Adrenal gland (tissue), 12 donors: ENCODE data around the gene OSBPL6. TPM values are rescaled to one million over a fixed set of nuclear protein-coding genes. Genes with fewer than 3 reads are reported as not detected.

ENCODE experiments used
- DNase-seq, 7 donors: peaks; one replicate each; pipeline ENCODE4 v3.0.0-alpha.2; 2019 to 2020
- H3K27ac ChIP-seq, 5 donors: fragments of 200-600 bp; sonication (generic) in 4 of 5; 1 replicate in 3 of 5; 2 replicates in 2 of 5; pipeline versions ENCODE4 v1.5.1 to v1.8.0; 2016 to 2020; ENCODE audit warnings: mild to moderate bottlenecking in 1 of 5
- H3K27me3 ChIP-seq: fragments of 200-600 bp; 2 replicates; pipeline ENCODE4 v1.8.0; 2021
- H3K36me3 ChIP-seq, 2 donors: fragments of 200-600 bp; replicated peaks in 1 of 2; 1 replicate in 1 of 2; 2 replicates in 1 of 2; pipeline versions ENCODE4 v1.5.1 to v1.8.0; 2018 to 2022
- H3K4me1 ChIP-seq, 2 donors: fragments of 200-600 bp; replicated peaks in 1 of 2; 1 replicate in 1 of 2; 2 replicates in 1 of 2; pipeline versions ENCODE4 v1.5.1 to v1.8.0; 2018 to 2021
- H3K4me3 ChIP-seq, 4 donors: fragments of 200-600 bp; sonication (generic) in 3 of 4; one replicate each; pipeline ENCODE4 v1.5.1; 2016 to 2018
- H3K9me3 ChIP-seq, 3 donors: fragments of 200-600 bp; sonication (generic) in 1 of 3; replicated peaks in 1 of 3; 1 replicate in 2 of 3; 2 replicates in 1 of 3; pipeline versions ENCODE4 v1.5.1 to v1.8.0; 2016 to 2021
- POLR2A ChIP-seq, 2 donors: fragments of 450-650 bp; IDR thresholded peaks; one replicate each; pipeline ENCODE4 v1.6.1; 2017; ENCODE audit warnings: antibody characterized with exemption in 2 of 2, mild to moderate bottlenecking in 2 of 2, moderate library complexity in 1 of 2
- WGBS, 4 donors: extraction: QIAGEN DNeasy Blood & Tissue Kit in 2 of 4; methylation state at CpG; one replicate each; pipeline versions ENCODE4 v1.1.5 to v1.1.7; 2013 to 2017; 5-methylcytosine and 5-hydroxymethylcytosine counted together
- intact Hi-C, 2 donors: fragments of 100-400 bp; cut with DNase I; formaldehyde crosslinking; loops; one replicate each; pipeline versions ENCODE4 v1.14.1 to v1.15.0; 2022 to 2023
- polyA plus RNA-seq, 3 donors: library from polyadenylated mRNA; stranded (reverse); fragments of 200-250 nt in 2 of 3; fragments of 350-450 nt in 1 of 3; fragmentation: Illumina TruSeq in 1 of 3; extraction: RNeasy Lipid Tissue Mini Kit (QIAGEN cat#74804) in 1 of 3; gene quantifications; one replicate each; pipeline ENCODE4 v1.2.3, GENCODE V29; 2013 to 2014
- total RNA-seq, 9 donors: library from RNA; depleted of rRNA in 4 of 9; stranded (reverse); fragments of >200 nt in 4 of 9; fragments of 120-200 nt in 1 of 9; fragmentation: NEBNext Ultra II Directional in 1 of 9; extraction: Animal tissue kit (Norgen Biotek cat#: 25700) in 1 of 9; gene quantifications; one replicate each; pipeline versions ENCODE4 v1.1.0 to v1.2.4, GENCODE V29; 2013 to 2023
- TF ChIP-seq, protein P1 (sequence below), 6 experiments: fragments of 450-650 bp in 4 of 6; fragments of 200-600 bp in 2 of 6; sonication (generic) in 1 of 6; IDR thresholded peaks; 1 replicate in 5 of 6; 2 replicates in 1 of 6; pipeline versions ENCODE4 v1.5.1 to v1.8.0; 2016 to 2021; ENCODE audit warnings: antibody characterized with exemption in 6 of 6, mild to moderate bottlenecking in 2 of 6, moderate library complexity in 1 of 6
- donor health status: healthy with polysubstance abuse.
- donor health status: Bipolar disorder and iron deficiency.
- donor health status: DM: yes; HTN: yes; CAD: no.
- donor health status: DM: no; HTN: no; CAD: no.
- donor health status: DM: no; HTN: no; CAD: no.
- donor health status: DM: yes; HTN: yes; CAD: no.

Gene OSBPL6
- total and polyA plus RNA-seq, 12 donors = 0.16 to 12.0 (median 0.98) TPM; not detected in 1

DNA sequence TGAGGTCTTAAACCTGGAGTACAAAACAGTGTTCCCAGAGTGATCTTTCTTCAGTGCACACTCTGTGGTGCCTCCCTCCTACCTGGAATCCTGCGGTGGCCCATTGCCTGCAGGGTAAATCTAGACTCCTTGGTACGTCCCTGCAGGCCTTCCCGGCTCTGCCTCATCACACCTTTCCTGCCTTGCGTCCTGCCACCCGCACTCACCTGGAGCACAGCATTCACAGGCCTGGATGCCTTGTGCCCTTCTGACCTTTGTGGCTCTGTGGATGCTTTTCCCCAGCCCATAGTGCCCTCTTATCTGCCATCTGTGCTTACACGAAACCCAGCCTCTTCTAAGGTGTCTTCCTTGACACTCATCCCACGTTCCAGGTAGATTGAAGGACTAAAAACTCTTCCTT lies 194.0 kb downstream of the OSBPL6 start:
- WGBS, 4 donors = 85 to 92% (median 90%) methylated on average over 7 of the region's 7 CpGs
- DNase-seq = no peak
- no peak overlapping the region for H3K4me3 ChIP-seq
- no peaks in the 10 kb centered on the region for H3K9me3 ChIP-seq
- no peaks in the 10 kb centered on the region for H3K36me3 ChIP-seq
- intact Hi-C loops = no loop called here
- no peaks in the 10 kb centered on the region for H3K4me1 ChIP-seq
- H3K27me3 ChIP-seq = no peaks in the 10 kb centered on the region
- TF ChIP-seq POLR2A (IDR thresholded peaks at IDR 0.05) = no peak
- TF ChIP-seq, protein P1, sequence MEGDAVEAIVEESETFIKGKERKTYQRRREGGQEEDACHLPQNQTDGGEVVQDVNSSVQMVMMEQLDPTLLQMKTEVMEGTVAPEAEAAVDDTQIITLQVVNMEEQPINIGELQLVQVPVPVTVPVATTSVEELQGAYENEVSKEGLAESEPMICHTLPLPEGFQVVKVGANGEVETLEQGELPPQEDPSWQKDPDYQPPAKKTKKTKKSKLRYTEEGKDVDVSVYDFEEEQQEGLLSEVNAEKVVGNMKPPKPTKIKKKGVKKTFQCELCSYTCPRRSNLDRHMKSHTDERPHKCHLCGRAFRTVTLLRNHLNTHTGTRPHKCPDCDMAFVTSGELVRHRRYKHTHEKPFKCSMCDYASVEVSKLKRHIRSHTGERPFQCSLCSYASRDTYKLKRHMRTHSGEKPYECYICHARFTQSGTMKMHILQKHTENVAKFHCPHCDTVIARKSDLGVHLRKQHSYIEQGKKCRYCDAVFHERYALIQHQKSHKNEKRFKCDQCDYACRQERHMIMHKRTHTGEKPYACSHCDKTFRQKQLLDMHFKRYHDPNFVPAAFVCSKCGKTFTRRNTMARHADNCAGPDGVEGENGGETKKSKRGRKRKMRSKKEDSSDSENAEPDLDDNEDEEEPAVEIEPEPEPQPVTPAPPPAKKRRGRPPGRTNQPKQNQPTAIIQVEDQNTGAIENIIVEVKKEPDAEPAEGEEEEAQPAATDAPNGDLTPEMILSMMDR (IDR thresholded peaks at IDR 0.05) = no peak
- H3K27ac ChIP-seq = no peak overlapping the region

DNA sequence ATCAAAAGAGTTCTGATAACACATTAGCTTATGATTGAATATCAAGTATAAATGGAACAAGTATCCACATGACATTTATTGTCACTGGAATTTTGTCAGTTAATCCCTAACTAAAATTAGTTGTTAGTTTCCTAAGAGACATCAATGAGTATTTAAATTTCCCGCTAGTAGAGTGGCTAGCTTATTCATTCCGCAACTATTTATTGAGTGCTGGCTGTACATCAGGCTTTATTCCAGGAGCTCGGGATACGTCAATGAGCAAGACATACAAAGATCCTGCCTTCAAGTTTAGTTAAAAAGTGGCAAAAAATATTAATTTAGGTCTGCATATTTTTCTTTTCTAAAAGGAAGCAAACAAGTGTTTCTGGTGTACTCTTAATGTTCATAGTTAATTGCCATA lies 197.4 kb downstream of the OSBPL6 start:
- intact Hi-C loops = no loop called here
- Histone ChIP-seq H3K27ac (no peak overlapping the region), H3K4me1 (no peaks in the 10 kb centered on the region), H3K4me3 (no peak overlapping the region), H3K9me3 (no peaks in the 10 kb centered on the region), H3K36me3 (no peaks in the 10 kb centered on the region), H3K27me3 (no peaks in the 10 kb centered on the region)
- no peak for DNase-seq
- TF ChIP-seq, protein P1 (IDR thresholded peaks at IDR 0.05) = no peak
- TF ChIP-seq POLR2A (IDR thresholded peaks at IDR 0.05) = no peak
- 88 to 94% (median 93%) methylated on average over 4 of the region's 4 CpGs for WGBS, 4 donors

DNA sequence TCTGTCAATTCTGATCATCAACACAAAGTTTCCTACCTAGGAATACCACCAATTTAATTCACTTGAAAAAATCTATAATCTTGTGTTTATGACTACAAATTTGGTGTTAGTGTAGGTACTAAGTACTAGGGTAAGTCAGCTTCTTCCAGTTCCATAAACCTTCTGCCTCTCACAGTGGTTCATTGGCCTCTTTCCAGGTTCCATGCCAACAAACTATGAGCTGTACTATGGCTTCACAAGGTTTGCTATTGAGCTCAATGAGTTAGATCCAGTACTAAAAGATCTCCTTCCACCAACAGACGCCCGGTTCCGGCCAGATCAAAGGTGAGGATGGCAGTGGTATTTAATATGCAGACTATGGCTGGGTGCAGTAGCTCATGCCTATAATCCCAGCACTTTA lies 197.9 kb downstream of the OSBPL6 start:
- intact Hi-C loops = no loop called here
- Histone ChIP-seq H3K36me3 (no peaks in the 10 kb centered on the region), H3K27ac (no peak overlapping the region), H3K9me3 (no peaks in the 10 kb centered on the region), H3K4me3 (no peak overlapping the region), H3K27me3 (no peaks in the 10 kb centered on the region), H3K4me1 (no peaks in the 10 kb centered on the region)
- 71 to 91% (median 79%) methylated on average over 3 of the region's 3 CpGs for WGBS, 4 donors
- DNase-seq = peak in 1 of 7 donors; percentile 15
- TF ChIP-seq, protein P1 (IDR thresholded peaks at IDR 0.05) = no peak
- no peak for TF ChIP-seq POLR2A (IDR thresholded peaks at IDR 0.05)

DNA sequence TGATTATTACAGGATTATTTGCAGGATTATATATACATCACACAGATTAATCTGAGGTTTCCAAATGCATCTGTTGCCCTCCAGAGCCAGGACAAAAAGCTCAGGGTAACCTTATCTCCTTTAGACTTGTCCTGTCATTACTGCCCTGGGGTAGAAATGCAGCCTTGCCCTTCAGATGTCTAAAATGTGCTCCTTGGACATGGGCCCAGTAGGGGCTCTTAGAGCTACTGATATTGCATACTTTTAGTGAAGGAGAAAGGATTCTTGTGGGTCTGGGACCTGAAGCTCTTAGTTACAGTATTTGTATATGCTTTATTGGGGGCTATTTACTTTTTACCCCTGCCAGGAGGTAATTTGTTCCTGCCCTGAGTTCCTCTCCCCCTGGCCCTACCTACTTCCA lies 200.5 kb downstream of the OSBPL6 start:
- H3K36me3 ChIP-seq = no peaks in the 10 kb centered on the region
- no peaks in the 10 kb centered on the region for H3K27me3 ChIP-seq
- no peak overlapping the region for H3K4me3 ChIP-seq
- H3K27ac ChIP-seq = no peak overlapping the region
- no peak for DNase-seq
- intact Hi-C loops = no loop called here
- TF ChIP-seq, protein P1 (IDR thresholded peaks at IDR 0.05) = no peak
- no peak for TF ChIP-seq POLR2A (IDR thresholded peaks at IDR 0.05)
- no peaks in the 10 kb centered on the region for H3K9me3 ChIP-seq
- no peaks in the 10 kb centered on the region for H3K4me1 ChIP-seq
